ENCODE results near the gene ZSCAN16. TPM values are rescaled to one million over a fixed set of nuclear protein-coding genes. Genes with fewer than 3 reads are reported as not detected.

The ZSCAN16 gene
- total and polyA plus RNA-seq, 12 donors = 1.4 to 5.6 (median 2.1) TPM

GRCh38 chr6:28176373-28176772 is 52.0 kb downstream of the ZSCAN16 start:
- intact Hi-C loops (cut with DNase I) = no loop called here
- 93 to 97% methylated on average over 1 of the region's 1 CpG for WGBS, 2 donors
- H3K27me3 ChIP-seq = peaks cover 0 to 18% (median 7%) of the 10 kb centered on the region in 7 donors

More at GRCh38 chr6:28176373-28176772, 52.0 kb downstream of the ZSCAN16 start:
- ATAC-seq = no peak
- H3K4me1 ChIP-seq = no peaks in the 10 kb centered on the region
- TF ChIP-seq CTCF (IDR thresholded peaks at IDR 0.05) = no peak
- H3K36me3 ChIP-seq = no peaks in the 10 kb centered on the region
- no peak overlapping the region for H3K4me3 ChIP-seq
- peaks cover 0 to 4% (median 0%) of the 10 kb centered on the region in 11 donors for H3K9me3 ChIP-seq
- no peak for DNase-seq
- no peak overlapping the region for H3K27ac ChIP-seq

Other genes starting within 250 kb of the ZSCAN16 start
- gene OR2B2, start 212.2 kb upstream of the ZSCAN16 start, total RNA-seq = not detected
- gene OR2B2, start 212.2 kb upstream of the ZSCAN16 start, polyA plus RNA-seq = not detected
- not detected for gene OR2B6, start 167.4 kb upstream of the ZSCAN16 start, total RNA-seq
- not detected for gene OR2B6, start 167.4 kb upstream of the ZSCAN16 start, polyA plus RNA-seq
- gene ZNF165, start 44.0 kb upstream of the ZSCAN16 start, total RNA-seq = under 1 TPM in 9 of 10 donors, not detected in 1; 0.27 to 0.69 (median 0.45) TPM
- gene ZNF165, start 44.0 kb upstream of the ZSCAN16 start, polyA plus RNA-seq = under 1 TPM; 0.49 to 0.51 TPM
- 10 to 100 TPM; 11.8 to 18.5 (median 14.8) TPM for gene ZKSCAN8, start 17.3 kb downstream of the ZSCAN16 start, total RNA-seq
- 1 to 10 TPM; 2.7 to 4.2 TPM for gene ZKSCAN8, start 17.3 kb downstream of the ZSCAN16 start, polyA plus RNA-seq
- gene ZSCAN9, start 100.7 kb downstream of the ZSCAN16 start, total RNA-seq = 10 to 100 TPM in 2 of 10 donors, 1 to 10 TPM in 8; 6.8 to 11.2 (median 8.8) TPM
- gene ZSCAN9, start 100.7 kb downstream of the ZSCAN16 start, polyA plus RNA-seq = 10 to 100 TPM in 1 of 2 donors, 1 to 10 TPM in 1; 8.4 to 11.1 TPM
- gene ZKSCAN4, start 127.7 kb downstream of the ZSCAN16 start, total RNA-seq = 1 to 10 TPM in 9 of 10 donors, under 1 TPM in 1; 0.55 to 3.6 (median 2.9) TPM
- gene ZKSCAN4, start 127.7 kb downstream of the ZSCAN16 start, polyA plus RNA-seq = 1 to 10 TPM; 1.7 to 2.0 TPM
- gene NKAPL, start 134.7 kb downstream of the ZSCAN16 start, total RNA-seq = 1 to 10 TPM; 2.7 to 8.5 (median 6.5) TPM
- 1 to 10 TPM; 7.6 to 9.7 TPM for gene NKAPL, start 134.7 kb downstream of the ZSCAN16 start, polyA plus RNA-seq
- gene ZSCAN26, start 142.5 kb downstream of the ZSCAN16 start, total RNA-seq = 10 to 100 TPM in 9 of 10 donors, 1 to 10 TPM in 1; 8.9 to 17.8 (median 12.8) TPM
- 10 to 100 TPM in 1 of 2 donors, 1 to 10 TPM in 1; 7.5 to 12.7 TPM for gene ZSCAN26, start 142.5 kb downstream of the ZSCAN16 start, polyA plus RNA-seq
- 1 to 10 TPM; 1.6 to 3.6 (median 2.7) TPM for gene PGBD1, start 157.0 kb downstream of the ZSCAN16 start, total RNA-seq
- gene PGBD1, start 157.0 kb downstream of the ZSCAN16 start, polyA plus RNA-seq = 1 to 10 TPM; 2.9 to 4.6 TPM
- 10 to 100 TPM in 8 of 10 donors, 1 to 10 TPM in 2; 8.0 to 17.4 (median 11.9) TPM for gene ZSCAN31, start 211.5 kb downstream of the ZSCAN16 start, total RNA-seq
- 1 to 10 TPM; 3.3 to 7.1 TPM for gene ZSCAN31, start 211.5 kb downstream of the ZSCAN16 start, polyA plus RNA-seq
- 1 to 10 TPM; 3.1 to 6.8 (median 5.1) TPM for gene ZKSCAN3, start 225.3 kb downstream of the ZSCAN16 start, total RNA-seq
- gene ZKSCAN3, start 225.3 kb downstream of the ZSCAN16 start, polyA plus RNA-seq = 1 to 10 TPM; 1.0 to 2.1 TPM